Stimulated activated naive CD8-positive, alpha-beta T cell treated with anti-CD3 and anti-CD28 coated beads, Interleukin-15, Interleukin-2, amounts not matched to agents 100 U/mL and 50 U/mL, for 24 hours (primary cell): ENCODE data around the gene VGF.
"Not testable (repeated sequence)": the region's sequence is repeated elsewhere in the genome, so short reads cannot be mapped to it uniquely, and the experiment has no call there.

Source experiments
- ATAC-seq: fragments of 150-1000 bp; cut with Tn5 transposase; one replicate; pipeline ENCODE4 v1.10.0; 2021
- DNase-seq: peaks from one replicate; pipeline ENCODE4 v3.0.0; 2021

VGF gene

GRCh38 chr7:101134399-101134980, 30.9 kb downstream of the VGF start:
- ATAC-seq: no peak
- DNase-seq: no peak

GRCh38 chr7:101133621-101134398, 31.6 kb downstream of the VGF start:
- ATAC-seq: no peak
- no peak for DNase-seq

DNA sequence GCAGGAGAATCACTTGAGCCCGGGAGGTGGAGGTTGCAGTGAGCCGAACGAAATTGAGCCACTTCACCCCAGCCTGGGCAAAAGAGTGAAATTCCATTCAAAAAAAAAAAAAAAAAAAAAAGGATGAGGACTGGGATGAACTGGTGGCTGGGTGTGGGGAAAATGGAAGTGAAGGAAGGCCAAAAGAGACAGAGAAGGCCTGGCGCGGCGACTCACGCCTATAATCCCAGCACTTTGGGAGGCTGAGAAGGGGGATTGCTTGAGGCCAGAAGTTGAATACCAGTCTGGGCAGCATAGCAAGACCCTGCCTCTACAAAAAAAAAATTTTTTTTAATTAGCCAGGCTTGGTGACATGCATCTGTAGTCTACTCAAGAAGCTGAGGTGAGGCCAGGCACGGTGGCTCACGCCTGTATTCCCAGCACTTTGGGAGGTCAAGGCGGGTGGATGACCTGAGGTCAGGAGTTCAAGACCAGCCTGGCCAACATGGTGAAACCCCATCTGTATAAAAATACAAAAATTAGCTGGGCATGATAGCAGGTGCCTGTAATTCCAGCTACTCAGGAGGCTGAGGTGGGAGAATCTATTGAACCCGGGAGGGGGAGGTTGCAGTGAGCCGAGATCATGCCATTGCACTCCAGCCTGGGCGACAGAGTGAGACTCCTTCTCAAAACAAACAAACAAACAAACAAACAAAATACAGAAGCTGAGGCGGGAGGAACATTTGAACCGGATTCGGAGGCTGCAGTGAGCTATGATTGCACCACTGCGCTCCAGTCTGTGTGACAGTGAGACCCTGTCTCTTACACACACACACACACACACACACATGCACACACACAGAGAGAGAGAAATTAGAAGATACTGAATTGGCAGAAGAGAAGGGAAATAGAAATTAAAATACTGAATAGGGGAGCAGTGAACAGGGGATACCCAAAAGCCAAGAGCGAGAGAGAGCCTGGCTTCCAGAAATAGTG, 32.5 kb downstream of the VGF start:
- ATAC-seq, DNase-seq: not testable (repeated sequence)

GRCh38 chr7:101129603-101130117, 35.7 kb downstream of the VGF start:
- ATAC-seq (no peak), DNase-seq (no peak)

DNA sequence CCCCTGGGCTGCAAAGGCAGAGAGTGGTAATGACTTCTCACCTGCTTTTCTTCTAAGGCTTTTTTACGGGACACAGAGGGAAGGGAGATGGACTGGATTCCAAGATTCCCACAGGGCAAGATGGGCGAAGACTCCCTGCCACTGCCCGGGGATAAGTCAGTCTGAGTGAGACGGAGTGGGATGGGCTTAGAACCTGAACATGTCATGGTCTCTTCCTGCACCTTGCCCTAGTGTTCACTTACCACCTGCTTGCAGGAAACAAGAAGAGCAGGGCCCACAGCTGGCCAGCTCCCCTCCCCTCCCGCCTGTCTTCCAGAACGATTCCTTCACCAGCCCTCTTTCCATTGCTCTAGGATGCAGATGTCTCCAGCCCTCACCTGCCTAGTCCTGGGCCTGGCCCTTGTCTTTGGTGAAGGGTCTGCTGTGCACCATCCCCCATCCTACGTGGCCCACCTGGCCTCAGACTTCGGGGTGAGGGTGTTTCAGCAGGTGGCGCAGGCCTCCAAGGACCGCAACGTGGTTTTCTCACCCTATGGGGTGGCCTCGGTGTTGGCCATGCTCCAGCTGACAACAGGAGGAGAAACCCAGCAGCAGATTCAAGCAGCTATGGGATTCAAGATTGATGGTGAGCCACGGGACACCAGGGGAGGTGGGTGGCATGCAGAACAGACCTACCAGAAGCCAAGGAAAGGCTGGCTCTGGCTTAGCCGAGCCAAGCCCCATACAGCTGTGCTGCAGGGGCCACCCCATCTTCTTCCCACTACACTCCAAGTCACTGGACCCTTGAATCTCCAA, 37.1 kb downstream of the VGF start:
- DNase-seq (no peak), ATAC-seq (no peak)

- no peak for ATAC-seq
- DNase-seq: no peak
These were observed 37.8 kb downstream of the VGF start for GRCh38 chr7:101127460-101128039.

DNA sequence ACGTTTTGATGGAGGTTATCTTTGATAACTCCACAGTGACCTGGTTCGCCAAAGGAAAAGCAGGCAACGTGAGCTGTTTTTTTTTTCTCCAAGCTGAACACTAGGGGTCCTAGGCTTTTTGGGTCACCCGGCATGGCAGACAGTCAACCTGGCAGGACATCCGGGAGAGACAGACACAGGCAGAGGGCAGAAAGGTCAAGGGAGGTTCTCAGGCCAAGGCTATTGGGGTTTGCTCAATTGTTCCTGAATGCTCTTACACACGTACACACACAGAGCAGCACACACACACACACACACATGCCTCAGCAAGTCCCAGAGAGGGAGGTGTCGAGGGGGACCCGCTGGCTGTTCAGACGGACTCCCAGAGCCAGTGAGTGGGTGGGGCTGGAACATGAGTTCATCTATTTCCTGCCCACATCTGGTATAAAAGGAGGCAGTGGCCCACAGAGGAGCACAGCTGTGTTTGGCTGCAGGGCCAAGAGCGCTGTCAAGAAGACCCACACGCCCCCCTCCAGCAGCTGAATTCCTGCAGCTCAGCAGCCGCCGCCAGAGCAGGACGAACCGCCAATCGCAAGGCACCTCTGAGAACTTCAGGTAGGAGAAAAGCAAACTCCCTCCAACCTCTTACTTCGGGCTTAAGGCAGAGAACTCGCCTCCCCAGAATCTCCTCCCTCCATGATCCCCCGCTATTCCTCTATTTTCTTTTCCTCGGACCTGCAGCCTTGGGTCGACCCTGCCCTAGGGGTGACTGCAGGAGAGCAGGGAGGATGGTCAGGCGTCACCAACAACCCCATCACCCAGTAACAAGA, 38.5 kb downstream of the VGF start, which contains the start of gene SERPINE1:
SERPINE1 (plus strand) TSS at position 454 of the 809 bp plus-strand sequence. CDS start 1,290 bp downstream, outside the sequence.
- peak; percentile 58 for DNase-seq
- peak; percentile 74 for ATAC-seq

- DNase-seq: no peak
- ATAC-seq: no peak
These were observed 39.2 kb downstream of the VGF start for GRCh38 chr7:101125989-101126650.

DNA sequence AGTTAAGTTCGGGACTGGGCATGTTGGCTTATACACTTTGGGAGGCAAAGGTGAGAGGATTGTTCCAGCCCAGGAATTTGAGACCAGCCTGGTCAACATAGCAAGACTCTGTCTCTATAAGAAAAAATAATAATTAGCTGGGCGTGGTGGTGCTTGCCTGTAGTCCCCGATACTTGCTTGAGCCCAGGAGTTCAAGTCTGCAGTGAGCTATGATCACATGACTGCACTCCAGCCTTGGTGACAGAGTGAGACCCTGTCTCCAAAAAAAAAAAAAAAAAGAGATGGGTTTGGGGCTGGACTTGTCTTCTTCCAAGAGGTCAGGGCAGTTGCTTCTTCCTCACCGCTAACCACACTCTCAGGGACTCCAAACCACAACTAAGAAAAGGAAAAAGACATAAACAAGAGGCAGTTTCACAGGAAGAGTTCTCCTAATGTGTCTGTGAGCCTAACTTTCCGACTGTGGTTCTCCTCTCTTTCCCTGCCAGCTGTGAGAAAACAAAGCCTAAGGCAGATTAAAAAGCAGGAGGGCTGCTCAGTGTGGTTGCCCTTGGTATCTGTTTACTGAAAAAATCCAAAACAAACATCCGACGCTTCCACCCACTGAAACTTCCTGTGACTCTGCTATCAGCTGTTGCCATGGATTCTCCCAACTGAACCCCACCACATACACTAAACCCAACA, 40.9 kb downstream of the VGF start:
- ATAC-seq: peak; percentile 33

DNA sequence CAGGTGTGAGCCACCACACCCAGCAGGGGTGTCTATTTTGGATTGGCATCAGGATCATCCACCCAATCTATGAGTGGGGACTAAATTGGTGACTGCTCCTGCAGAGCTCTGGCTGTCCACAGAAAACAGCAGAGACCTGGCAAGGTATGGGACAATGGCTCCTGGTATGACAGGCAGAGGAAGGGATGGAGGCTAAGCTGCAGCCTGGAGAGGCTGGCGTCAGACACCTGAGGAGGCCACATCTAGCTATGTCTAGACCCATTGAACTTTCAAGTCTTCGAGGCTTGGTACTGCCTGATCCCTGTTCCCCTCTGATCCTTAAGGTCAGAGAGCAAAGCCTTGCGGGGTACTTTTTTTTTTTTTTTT, 41.7 kb downstream of the VGF start:
- DNase-seq (no peak), ATAC-seq (no peak)

More for the DNA sequence above, 40.9 kb downstream of the VGF start:
- no peak for DNase-seq

- DNase-seq (no peak), ATAC-seq (no peak)
These were observed 42.3 kb downstream of the VGF start for GRCh38 chr7:101122933-101123702.

- DNase-seq: no peak
- ATAC-seq: no peak
These were observed 43.1 kb downstream of the VGF start for GRCh38 chr7:101121991-101122932.

DNA sequence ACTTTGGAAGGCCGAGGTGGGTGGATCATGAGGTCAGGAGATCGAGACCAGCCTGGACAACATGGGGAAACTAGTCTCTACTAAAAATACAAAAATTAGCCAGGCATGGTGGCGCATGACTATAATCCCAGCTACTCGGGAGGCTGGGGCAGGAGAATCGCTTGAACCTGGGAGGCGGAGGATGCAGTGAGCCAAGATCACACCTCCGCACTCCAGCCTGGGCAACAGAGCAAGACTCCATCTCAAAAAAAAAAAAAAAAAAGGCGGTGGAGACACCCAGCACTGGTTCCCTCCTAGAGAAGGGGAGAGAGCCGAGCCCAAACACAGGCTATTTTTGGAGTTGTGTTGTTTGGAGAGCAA, 43.8 kb downstream of the VGF start:
- DNase-seq, ATAC-seq: not testable (repeated sequence)

DNA sequence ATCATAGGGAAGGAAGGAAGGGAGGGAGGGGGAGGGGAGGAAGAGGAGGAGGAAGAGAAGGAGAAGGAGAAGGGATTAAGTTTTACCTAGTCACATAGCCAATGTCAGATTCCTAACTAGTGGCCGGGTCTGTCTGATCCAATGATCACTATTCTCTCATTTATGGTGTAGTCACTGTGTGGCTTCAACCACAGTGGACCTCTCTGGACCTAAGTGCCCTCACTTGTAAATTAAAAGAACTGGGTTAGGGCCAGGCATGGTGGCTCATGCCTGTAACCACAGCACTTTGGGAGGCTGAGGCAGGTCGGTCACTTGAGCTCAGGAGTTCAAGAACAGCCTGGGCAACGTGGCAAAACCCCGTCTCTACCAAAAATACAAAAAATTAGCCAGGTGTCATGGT, 45.1 kb downstream of the VGF start:
- no peak for ATAC-seq
- DNase-seq: no peak

DNA sequence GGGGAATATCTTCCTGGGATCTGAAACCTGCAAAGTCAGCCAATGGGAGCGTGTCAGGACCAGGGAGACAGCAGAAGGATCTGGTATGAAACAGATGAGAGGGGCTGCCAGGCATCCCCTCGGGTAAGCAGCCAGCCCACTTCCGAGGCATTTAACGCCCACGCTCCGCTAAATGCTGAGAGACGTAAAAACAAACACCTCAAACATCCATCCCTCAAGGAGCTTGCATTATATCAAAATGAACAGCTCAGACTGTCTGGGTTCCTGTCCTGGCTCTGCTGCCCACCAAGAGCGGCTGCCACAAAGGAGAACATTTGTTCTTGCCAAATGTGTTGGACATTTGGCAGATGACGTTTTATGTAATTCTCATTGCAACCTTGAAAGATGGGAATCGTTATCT, 45.5 kb downstream of the VGF start:
- ATAC-seq (no peak), DNase-seq (no peak)

DNA sequence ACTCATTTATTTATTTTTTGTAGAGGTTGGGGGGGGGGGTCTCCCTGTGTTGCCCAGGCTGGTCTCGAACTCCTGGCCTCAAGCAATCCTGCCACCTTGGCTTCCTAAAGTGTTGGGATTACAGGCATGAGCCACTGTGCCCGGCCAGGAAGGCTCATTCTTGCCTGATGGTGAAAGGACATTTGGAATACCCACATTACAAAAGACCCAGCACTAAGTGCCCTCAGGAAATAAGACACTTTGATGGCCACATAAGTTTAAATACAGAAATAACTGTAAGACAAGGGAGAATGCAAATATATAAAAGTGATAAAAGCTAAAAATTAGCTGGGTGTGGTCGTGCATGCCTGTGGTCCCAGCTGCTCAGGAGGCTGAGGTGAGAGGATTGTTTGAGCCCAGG, 46.5 kb downstream of the VGF start:
- DNase-seq (no peak), ATAC-seq (no peak)

DNA sequence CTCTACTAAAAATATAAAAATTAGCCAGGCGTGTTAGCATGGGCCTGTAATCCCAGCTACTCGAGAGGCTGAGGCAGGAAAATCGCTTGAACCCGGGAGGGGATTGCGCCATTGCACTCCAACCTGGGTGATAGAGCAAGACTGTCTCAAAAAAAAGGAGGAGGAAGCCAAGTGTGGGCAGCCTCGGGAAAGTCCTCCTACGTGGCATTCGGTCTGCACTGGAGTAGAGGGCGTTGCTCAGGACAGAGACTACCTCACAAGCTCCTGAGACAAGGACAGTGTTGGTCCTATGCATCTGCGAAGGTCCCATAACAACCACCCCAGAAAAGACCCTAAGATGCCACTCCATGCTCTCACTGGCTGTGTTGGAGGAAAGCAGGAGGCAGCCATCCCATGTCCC, 48.5 kb downstream of the VGF start:
- DNase-seq: no peak
- no peak for ATAC-seq
